GM19025 (cell line): ENCODE data around the gene CSNK1G2.

Source experiments
- ATAC-seq: cut with Tn5 transposase; IDR thresholded peaks from one replicate; pipeline ENCODE4 v1.9.1; 2021; ENCODE audit warnings: mild to moderate bottlenecking, low read depth, moderate library complexity; ENCODE audit not compliant: unreplicated experiment

The CSNK1G2 gene

DNA sequence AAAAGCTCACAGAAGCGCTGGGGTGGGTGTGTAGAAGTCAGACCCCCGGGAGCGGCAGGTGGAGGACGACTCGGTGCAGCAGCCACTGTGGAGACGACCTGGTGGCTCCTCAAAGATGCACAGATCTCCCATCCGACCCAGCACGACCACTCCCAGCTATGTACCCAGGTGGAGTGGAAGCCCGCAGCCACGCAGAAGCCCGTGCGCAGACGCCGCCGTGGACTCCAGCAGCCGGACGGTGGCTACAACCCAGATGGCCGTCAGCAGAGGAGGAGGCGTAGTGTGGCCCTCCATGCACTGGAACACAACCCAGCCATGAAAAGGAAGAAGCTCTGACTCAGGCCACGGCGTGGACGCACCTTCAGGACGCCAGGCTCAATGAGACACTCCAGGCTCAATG, 21.7 kb downstream of the CSNK1G2 start:
- ATAC-seq: no peak

DNA sequence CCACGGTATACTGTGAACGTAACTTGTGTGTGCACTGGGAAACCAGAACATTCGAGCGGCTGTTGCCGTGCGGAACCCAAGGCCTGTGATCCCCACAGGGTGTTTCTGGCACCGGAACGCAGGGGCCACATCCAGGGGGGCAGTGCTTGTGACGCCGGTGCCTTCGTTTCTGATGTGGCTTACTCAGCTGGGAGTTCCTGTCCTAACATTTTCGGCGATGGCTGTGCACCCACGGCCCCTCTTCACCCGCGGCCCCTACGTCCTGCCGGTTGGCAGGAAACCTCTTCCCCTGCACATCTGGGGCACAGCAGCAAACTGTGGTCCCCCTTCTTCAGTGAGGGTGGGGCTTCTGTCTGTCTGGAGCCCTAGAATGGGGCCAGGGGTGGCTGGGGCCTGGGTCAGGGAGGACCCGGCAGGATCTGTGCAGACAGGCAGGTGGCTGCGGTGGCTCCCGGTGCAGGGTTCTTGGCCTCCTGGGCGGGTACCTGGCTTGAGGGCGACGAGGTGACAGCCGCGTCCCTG, 26.2 kb downstream of the CSNK1G2 start:
- ATAC-seq: no peak

DNA sequence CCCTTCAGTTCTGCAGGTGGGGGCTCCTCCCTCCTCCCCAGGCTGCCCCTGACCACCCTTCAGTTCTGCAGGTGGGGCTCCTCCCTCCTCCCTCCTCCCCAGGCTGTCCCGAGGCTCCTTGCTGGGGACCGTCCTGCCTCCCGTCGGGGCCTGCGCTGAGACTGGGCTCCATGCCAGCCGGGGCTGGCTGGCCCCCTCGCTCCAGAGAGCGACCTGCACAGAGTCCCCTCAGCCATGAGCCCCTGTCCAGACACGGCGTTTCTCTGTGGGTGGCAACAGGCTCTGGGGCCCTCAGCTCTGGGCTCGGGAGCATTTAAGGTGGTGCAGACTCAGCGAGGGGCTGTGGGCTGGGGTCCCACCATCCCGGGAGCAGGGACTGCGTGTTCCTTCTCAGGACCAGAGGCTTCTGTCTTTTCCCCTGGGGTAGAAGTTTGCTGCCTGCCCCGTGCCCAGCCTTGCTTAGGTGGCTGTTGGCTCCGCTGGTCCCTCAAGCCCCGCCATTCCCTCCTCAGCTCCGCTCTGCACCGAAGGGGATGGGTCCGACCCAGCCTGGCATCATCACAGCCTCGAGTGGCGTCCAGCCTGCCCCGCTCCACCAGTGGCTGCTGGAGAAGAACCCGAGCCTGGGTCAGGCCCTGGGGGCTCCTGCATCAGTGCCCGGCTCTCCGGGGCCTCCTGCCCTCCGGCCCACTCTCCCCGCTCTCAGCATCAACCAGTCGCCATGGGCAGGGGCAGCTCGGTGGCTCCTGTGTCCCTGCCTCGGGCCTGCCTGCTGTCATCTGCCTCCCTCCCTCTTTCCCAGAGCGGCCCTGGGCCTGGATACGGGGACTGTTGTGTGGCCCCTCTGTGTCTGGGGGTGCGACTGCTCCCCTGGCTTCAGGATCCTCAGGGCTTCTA, 27.6 kb downstream of the CSNK1G2 start:
- no peak for ATAC-seq

GRCh38 chr19:1969176-1970002, 28.4 kb downstream of the CSNK1G2 start:
- no peak for ATAC-seq

GRCh38 chr19:1970003-1970805, 29.2 kb downstream of the CSNK1G2 start:
- no peak for ATAC-seq

DNA sequence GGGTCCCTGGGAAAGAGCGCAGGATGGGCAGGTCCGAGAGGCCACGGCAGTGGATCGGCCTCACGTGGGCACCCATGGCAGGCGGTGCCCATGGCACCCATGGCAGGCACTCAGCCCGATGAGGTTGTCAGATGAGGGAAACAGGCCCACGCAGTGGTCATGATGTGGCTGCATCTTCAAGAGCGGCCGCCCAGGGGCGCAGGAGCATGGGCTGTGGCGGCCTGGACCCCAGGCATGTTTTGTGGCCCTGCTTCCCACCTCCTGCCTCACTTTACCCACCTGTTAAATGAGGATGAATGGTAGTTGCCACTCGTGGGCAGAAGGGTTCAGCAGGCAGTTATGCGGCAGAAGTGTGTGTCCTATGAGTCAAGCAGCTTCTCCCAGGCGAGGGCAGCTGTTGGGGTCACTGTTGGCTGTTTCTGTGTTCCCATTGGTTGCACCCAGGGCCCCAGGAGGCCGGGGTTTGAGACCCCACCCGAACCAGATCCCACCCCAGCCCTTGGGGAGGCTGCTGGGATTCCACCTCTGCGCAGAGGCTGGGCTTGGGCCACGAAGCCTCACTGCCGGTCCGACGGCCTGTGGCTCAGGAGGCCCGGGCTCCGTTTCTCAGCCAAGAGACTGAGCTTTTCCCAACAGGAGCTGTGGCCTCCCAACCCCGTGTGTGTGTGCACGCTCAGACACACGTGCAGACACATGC, 30.0 kb downstream of the CSNK1G2 start:
- no peak for ATAC-seq

DNA sequence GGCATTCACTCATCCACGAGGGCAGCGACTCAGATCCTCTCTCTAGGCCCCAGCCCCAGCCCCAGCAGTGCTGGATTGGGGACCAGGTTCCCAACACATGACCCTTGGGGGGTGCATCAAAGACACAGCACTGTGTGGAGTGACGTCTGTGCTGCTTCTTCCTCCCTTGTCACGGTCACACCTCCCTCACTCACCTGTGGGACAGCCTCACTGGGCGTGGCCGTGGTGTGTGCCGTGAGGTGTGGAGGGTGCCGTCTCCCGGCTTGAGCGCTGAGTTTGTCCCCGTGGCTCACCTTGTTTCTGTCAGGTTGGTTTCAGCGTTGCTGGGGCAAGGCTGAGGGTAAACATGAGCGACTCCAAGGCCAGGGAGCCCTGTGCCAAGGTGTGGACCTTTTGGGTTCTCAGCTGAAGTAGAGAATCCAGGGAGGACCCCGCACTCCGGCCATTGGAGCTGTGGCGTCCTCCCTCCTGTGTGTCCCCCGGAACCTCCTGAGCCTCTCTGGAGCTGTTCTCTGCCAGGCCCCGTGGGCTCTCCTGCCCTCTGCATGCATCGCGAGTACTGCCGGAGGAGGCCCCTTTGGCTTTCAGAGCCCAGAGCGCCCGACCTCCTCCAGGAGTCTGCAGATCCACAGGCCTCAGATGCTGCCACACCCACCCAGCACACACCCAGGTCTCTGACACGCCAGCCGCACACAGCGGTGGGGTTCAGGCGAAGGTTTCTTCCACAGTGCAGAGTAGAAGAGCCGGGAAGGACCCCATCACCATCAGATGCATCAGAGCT, 33.6 kb downstream of the CSNK1G2 start:
- ATAC-seq: no peak

GRCh38 chr19:1975162-1975480, 34.1 kb downstream of the CSNK1G2 start:
- ATAC-seq: no peak

GRCh38 chr19:1977120-1977519, 36.1 kb downstream of the CSNK1G2 start:
- ATAC-seq: no peak

DNA sequence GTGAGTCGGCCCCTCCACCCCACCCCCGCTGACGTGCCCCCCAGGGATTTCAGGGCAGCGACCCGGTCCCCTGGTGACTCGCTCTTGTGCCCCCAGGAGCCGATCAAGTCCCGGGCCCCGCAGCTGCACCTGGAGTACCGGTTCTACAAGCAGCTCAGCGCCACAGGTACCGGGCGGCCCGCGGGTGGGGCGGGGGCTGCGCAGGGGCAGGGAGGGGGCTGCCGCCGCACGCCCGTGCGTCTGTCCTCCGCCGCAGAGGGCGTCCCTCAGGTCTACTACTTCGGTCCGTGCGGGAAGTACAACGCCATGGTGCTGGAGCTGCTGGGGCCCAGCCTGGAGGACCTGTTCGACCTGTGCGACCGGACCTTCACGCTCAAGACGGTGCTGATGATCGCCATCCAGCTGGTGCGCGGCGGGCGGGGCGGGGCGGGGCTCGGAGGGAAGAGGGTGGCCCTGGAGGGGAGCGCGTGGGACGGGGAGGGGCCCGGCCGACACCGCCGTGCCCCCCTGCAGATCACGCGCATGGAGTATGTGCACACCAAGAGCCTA, 37.4 kb downstream of the CSNK1G2 start:
- ATAC-seq: no peak

DNA sequence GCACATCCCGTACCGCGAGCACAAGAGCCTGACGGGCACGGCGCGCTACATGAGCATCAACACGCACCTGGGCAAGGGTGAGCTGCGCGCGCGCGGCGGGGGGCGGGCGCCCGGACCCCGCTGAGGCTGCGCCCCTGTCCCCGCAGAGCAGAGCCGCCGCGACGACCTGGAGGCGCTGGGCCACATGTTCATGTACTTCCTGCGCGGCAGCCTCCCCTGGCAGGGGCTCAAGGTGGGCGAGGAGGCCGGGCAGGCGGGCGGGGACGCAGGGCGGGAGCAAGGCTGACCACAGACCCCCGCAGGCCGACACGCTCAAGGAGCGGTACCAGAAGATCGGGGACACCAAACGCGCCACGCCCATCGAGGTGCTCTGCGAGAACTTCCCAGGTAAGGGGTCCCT, 38.0 kb downstream of the CSNK1G2 start:
- ATAC-seq: no peak

DNA sequence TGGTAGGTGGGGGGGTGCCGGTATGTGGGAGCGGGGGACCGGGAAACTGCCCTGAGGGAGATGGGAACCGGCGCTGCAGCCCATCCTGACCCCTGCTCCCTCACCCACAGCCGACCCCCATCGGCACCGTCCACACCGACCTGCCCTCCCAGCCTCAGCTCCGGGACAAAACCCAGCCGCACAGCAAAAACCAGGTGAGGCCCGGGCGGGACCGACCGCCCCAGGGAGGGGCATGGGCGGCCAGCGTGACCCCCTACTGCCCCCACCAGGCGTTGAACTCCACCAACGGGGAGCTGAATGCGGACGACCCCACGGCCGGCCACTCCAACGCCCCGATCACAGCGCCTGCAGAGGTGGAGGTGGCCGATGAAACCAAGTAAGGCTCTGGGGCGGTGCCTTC, 38.7 kb downstream of the CSNK1G2 start:
- ATAC-seq: no peak

- no peak for ATAC-seq
Observed at GRCh38 chr19:1980091-1980808, 39.3 kb downstream of the CSNK1G2 start.

DNA sequence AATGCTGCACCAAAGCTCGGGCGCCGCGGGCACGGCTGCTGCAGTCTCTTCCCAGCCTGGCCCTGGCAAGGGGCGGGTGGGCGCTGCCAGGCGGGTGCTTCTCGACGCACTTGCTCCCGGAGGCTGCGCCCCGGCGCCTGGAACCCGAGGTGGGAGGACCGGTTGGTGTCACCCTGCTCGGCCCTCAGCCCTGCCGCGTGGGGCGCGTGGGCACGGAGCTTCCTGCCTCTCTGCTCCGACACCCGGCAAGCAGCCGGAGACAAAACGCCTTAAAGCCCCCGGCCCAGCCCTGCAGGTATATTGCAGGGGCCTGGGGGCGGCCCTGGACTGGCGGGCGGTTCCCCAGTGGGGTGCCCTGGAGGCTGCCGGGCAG, 39.8 kb downstream of the CSNK1G2 start:
- ATAC-seq: no peak

GRCh38 chr19:1981253-1981652, 40.3 kb downstream of the CSNK1G2 start:
- ATAC-seq: no peak

GRCh38 chr19:1984357-1984756, 43.4 kb downstream of the CSNK1G2 start:
- no peak for ATAC-seq

- ATAC-seq: no peak
Observed at GRCh38 chr19:1985588-1986356, 44.8 kb downstream of the CSNK1G2 start.
